Spleen (tissue), 7 donors: ENCODE measurements around the gene CYP19A1.
A peak's percentile ranks its signal among the peaks of the same experiment; 100 is the strongest.

Experiments used
- CTCF ChIP-seq, 11 experiments: fragments of 200-600 bp in 7 of 11; fragments of 450-650 bp in 4 of 11; sonication (generic) in 4 of 11; IDR thresholded peaks in 8 of 11; conservative IDR thresholded peaks in 3 of 11; 1 replicate in 7 of 11; 2 replicates in 4 of 11; pipeline versions ENCODE4 v1.4.0 to v1.8.0; 2016 to 2021; ENCODE audit warnings: antibody characterized with exemption in 11 of 11, inconsistent platforms in 4 of 11, mild to moderate bottlenecking in 1 of 11
- POLR2A ChIP-seq, 3 donors: fragments of 450-650 bp; IDR thresholded peaks; one replicate each; pipeline ENCODE4 v1.5.1; 2017; ENCODE audit warnings: antibody characterized with exemption in 3 of 3, mild to moderate bottlenecking in 1 of 3
- donor health status: DM: no; HTN: no; CAD: no; lungs with moderate emphysema.
- donor health status: DM: no; HTN: no; CAD: no.
- donor health status: DM: no; HTN: no; CAD: no.

DNA sequence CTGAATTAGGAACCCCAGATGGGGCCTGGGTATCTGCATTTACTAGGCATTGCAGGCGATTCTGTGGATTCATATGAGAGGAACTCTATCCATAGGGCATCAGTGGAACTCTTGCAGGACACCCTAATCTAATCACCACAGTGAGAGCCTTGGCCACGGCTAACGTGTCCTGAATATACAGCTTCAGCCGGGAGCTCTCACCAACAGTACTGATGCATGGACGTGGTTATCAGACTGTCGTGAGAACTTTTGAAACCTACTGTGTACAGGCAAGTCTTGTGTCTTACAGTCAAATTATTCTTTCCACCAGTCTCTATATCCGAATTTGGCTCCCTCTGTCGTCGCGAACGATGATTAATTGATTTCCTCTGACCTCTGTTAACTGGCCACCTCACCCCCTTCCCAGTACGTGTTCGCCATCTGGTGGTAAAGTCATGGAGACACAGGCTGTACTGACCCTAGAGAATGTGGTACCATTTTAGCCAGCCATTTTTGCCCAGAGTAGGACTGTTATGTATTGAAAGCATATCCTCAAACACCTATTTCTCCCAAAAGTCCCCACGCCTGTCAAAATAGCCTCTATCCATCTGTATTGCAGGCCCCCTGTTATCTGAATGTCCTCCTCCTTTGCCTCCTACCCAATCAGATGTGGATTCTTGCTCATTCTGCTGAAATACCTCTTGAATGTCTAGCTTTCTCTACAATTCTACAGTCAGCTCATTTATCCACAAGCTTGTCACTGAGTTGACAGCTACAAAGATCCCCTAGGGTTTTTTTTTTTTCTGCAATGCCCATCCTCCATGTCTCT lies 42.8 kb upstream of the CYP19A1 start:
- TF ChIP-seq CTCF (IDR thresholded peaks at IDR 0.05 in 8 of 11, conservative IDR thresholded peaks at IDR 0.05 in 3 of 11) (peak; percentile 60 to 97 (median 82)), POLR2A (IDR thresholded peaks at IDR 0.05) (no peak)
